Bone marrow (tissue), 2 donors: ENCODE results near the gene GPANK1.

ENCODE experiments used
- DNase-seq, 2 donors: peaks; one replicate each; lab custom pipeline; 2025; lab: John Stamatoyannopoulos, UW

Gene GPANK1

DNA sequence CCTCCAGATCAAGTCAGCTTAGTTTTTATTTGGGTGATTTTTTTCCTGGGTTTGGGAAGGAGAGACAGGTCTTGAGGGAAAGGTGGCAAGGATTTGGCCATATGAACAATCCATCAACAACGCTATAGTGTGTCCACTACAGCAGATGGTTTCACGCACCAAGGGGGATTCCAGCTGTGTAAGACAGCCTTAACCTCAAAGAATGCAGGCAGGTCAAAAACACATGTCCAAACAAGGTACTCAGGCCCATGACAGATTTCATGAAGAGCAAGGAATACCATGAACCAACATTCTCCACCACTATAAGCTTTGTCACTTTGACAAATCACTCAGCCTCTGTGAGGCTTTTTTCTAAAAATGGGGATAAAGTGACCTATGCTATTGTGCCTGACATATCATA lies 47.8 kb downstream of the GPANK1 start:
- DNase-seq: no peak

DNA sequence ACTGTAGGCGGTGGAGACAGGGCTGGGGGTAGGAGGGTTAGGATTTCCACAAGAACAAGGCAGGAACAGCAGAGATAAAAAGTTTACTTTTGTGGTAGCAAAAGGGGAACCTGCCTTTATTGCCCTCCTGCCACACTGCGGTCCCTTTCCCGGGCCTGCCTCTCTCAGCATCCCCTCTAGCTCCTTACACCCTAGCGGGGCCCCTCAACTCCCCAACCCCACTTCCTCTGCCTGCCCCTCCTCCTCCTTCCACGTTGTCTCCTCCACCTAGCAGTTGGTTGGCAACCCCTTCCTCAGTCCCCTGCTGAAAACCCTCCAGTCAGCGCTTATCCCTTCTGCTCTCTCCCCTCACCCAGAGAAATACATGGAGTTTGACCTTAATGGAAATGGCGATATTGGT lies 49.0 kb downstream of the GPANK1 start:
- DNase-seq: peak; percentile 17 to 77

DNA sequence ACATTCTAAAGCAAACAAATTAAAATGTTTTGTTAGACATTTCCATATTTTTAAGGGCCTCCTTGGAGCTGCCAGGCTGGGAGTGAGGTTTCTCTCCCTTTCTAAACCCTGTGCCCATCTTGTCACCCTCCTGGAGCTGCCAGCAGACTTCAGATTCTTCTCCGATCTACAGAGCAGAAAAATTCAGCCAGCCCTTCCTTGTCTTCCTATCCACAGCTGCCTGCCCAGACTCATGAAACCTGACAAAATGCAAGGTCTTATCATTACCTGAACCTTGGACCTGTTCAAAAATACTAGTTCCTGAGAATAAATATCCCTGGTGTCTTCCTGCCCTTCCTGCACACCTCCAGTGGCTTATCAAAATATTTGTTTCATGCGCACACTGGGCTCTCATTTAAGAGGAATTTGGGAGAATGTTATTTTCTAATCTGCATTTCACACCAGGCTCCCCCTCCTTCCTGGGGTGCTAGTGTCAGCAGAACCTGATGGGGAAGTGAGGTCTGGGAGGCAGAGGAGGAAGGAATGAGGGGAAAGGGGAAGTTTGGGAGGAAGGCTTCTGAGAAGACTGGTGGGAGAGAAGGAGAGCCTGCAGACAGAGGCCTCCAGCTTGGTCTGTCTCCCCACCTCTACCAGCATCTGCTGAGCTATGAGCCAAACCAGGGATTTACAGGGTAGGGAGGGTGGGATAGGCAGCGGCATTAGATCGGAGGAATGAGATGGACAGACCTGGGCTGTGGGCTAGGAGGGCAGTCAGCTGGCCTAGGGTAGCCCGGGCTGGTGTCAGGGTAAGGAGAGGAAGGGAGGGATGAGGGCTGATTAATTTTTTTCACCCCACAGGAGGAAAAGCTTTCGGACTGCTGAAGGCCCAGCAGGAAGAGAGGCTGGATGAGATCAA lies 49.9 kb downstream of the GPANK1 start, which contains the start of gene AIF1:
TSS of gene AIF1 (plus strand) at position 551 of the 895 bp plus-strand sequence. CDS start at position 647, 96 bp downstream.
- DNase-seq: no peak

DNA sequence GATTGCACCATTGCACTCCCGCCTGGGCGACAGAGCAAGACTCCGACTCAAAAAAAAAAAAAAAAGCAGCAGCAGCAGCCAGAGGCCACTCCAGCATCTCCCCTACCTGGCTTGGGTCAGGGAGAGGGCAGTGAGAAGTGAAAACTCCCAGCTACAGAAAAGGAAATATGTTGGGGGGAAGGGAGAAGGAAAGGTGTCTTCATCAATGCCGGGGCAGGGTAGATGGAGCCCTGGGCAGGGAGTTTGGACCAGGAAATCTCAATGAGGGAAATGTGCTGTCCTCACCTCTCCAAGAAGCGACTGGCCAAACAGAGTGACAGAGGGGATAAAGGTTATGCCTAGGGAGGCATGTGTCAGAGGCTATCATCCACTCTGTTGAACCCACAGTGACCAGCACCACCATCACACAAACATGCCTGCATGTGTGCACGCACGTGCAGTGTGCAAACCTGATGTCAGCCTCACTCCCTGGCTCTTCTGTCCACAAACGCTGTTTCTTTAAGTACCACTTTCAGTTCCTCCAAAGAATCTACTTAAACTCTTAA lies 50.6 kb downstream of the GPANK1 start:
- no peak for DNase-seq
